Epithelial cell of esophagus (primary cell): ENCODE data around the gene KLF8.

Source experiments
- DNase-seq: peaks from one replicate; pipeline ENCODE4 v3.0.0; 2010; ENCODE audit warnings: low read depth
- H3K4me3 ChIP-seq: 2 replicates; pipeline ENCODE4 v1.5.1; 2011; ENCODE audit warnings: mild to moderate bottlenecking, low read length, control low read depth
- TF ChIP-seq, protein P1 (sequence below): IDR thresholded peaks from 2 replicates; pipeline ENCODE4 v1.5.1; 2011; ENCODE audit warnings: low read depth, mild to moderate bottlenecking, low read length, control low read depth, inconsistent platforms; ENCODE audit not compliant: insufficient read depth; ENCODE audit errors: missing control alignments

Gene KLF8

DNA sequence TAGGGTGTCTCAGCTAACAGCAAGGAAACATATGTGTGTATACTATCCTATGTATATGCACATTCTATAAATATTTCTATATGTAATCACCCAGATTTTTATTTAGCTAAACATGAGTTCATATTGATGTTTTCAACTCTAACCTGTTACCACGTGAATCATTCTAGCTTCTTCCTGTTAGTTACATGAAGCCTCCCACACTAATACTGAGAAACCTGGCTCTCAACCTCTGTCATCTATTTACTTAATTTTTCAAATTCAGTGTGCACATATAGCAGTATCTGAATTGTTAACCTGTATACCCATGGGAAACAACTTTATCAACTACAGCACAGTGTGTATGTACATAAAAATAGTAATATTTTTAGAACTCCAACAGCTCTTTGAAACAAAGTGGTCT lies 57.3 kb downstream of the KLF8 start:
- no peak overlapping the region for H3K4me3 ChIP-seq
- no peak for DNase-seq
- TF ChIP-seq, protein P1, sequence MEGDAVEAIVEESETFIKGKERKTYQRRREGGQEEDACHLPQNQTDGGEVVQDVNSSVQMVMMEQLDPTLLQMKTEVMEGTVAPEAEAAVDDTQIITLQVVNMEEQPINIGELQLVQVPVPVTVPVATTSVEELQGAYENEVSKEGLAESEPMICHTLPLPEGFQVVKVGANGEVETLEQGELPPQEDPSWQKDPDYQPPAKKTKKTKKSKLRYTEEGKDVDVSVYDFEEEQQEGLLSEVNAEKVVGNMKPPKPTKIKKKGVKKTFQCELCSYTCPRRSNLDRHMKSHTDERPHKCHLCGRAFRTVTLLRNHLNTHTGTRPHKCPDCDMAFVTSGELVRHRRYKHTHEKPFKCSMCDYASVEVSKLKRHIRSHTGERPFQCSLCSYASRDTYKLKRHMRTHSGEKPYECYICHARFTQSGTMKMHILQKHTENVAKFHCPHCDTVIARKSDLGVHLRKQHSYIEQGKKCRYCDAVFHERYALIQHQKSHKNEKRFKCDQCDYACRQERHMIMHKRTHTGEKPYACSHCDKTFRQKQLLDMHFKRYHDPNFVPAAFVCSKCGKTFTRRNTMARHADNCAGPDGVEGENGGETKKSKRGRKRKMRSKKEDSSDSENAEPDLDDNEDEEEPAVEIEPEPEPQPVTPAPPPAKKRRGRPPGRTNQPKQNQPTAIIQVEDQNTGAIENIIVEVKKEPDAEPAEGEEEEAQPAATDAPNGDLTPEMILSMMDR: no peak

DNA sequence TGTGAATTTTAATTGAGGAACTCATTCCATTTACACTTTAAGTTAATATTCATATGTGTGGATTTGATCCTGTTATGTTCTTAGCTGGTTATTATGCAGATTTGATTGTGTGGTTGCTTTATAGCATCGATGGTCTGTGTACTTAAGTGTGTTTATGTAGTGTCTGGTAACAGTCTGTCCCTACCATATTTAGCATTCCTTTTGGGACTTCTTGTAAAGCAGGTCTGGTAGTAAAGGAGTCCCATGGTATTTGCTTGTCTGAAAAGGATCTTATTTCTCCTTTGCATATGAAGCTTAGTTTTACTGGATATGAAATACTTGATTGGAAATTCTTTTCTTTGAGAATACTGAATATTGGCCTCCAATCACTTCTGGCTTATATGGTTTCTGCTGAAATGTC lies 76.6 kb downstream of the KLF8 start:
- no peak for DNase-seq
- no peak overlapping the region for H3K4me3 ChIP-seq
- TF ChIP-seq, protein P1: no peak

DNA sequence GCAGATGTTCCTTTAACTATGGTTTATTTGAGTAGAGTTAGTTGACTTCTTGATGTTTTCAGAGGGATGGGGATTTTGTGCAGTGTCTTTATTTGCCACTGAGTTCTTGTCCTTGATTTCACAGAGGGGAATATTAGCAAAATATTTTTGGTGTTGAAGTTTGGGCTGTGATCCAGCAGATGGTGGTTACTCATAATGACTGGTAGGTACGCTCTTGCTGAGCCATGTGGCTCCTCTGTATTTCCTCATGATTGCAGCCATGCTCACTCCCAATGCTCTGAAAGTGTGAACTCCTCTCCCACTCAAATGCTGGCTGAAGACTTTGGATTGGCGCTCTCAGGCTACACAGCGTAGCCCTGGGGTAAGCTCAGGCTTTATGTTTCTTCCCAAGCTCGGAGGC lies 77.7 kb downstream of the KLF8 start:
- DNase-seq: peak; percentile 74
- TF ChIP-seq, protein P1: no peak

DNA sequence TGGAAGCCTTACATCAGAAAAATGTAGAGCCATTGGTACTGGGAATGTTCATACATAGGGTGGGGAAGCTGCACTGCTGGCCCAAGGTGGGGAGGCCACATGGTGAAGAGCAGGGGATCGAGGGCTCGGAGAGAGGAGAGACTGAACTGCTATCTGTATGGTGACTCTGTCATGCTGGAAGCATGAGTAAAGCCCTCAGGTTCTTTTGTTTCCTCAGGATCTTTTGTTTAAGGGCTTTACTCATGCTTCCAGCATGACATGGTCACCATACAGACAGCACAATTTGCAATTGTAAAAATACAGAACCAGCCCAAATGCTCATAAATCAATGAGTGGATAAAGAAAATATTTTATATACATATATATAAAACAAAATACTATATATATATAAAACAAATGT lies 78.4 kb downstream of the KLF8 start:
- TF ChIP-seq, protein P1: no peak
- DNase-seq: peak; percentile 64
- no peak overlapping the region for H3K4me3 ChIP-seq

More for the DNA sequence above, 77.7 kb downstream of the KLF8 start:
- H3K4me3 ChIP-seq: no peak overlapping the region

DNA sequence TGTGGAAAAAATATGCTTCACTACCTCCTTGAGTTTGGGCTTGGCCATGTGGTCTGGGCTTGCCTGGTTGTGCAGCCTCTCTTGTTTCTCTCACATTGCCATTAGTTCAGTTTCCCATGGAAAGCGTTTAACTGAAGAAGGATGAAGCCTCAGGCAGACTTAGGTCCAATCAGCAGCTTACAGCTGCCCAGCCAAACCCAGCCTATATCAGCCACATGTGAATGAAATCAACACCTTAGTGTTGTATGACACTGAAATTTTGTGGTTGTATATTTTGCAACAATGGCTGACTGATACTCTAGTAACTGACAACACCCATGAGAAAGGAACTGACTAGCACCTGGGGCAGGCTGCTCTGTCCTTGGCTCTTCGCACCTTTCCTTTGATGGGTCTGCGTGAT lies 81.2 kb downstream of the KLF8 start:
- no peak overlapping the region for H3K4me3 ChIP-seq
- DNase-seq: peak; percentile 88
- TF ChIP-seq, protein P1: no peak

DNA sequence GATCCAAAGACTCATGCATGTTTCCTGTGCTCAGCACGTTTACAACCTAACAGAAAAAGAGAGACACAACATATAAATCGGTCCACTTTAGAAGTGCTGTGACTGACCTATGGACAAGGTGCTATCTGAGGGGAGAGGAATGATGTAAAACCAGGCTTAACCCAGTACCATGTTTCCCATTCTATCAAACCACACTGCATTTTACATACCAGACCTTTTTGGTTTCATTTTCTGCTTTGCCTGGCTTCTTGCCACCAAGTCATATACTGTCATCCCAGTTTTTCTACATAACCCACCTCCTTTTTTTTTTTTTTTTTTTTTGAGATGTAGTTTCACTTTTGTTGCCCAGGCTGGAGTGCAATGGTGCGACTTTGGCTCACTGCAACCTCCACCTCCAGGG lies 82.2 kb downstream of the KLF8 start:
- H3K4me3 ChIP-seq: no peak overlapping the region
- TF ChIP-seq, protein P1: no peak
- peak; percentile 6 for DNase-seq

DNA sequence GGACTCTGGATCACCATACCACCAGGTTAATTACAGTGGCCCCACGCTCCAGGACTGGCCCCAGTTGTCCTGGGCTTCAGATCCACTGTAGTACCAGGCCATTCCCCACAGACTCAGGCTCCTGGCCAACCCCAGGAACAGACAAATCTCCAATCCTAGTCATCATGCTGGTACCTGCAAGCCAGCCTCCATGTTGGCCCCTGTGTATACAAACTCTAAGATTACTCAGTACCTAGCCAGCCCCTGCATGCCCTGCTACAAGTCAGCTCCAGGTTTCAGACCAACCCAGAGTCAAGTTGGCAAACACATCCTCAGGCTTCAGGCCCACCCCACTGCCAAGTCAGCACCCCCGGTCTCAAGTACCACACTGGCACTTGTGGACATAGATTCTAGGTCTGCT lies 85.9 kb downstream of the KLF8 start:
- DNase-seq: peak; percentile 86
- H3K4me3 ChIP-seq: no peak overlapping the region
- TF ChIP-seq, protein P1: no peak
